ENCODE results near the gene WDR26.

Gene WDR26

GRCh38 chr1:224356685-224357625, 77.6 kb downstream of the WDR26 start, which contains the start of gene CNIH4:
Gene CNIH4 (plus strand): TSS chr1:224356879. CDS start chr1:224356925, 46 bp downstream.
- Histone ChIP-seq H3K36me3 (ENCODE audit: control insufficient read depth in 2 of 2, insufficient read depth in 1 of 2, low read length in 2 of 2) (peaks cover 6 to 19% of the 10 kb centered on the region in 2 experiments; a peak in 2 of 3 replicates), H3K4me3 (ENCODE audit: low read depth, low read length) (peak within 1 kb of the TSS; percentile 98), H3K4me1 (ENCODE audit: control insufficient read depth, insufficient read depth, low read length) (peaks cover 13% of the 10 kb centered on the region; the same call in 1 of the 2 replicates), H3K9me3 (ENCODE audit: control insufficient read depth, insufficient read depth, low read depth, low read length) (no peaks in the 10 kb centered on the region), H3K27ac (ENCODE audit: extremely low read depth, low read depth, low read length) (peak within 1 kb of the TSS; percentile 91)
- POLR2A ChIA-PET: interaction anchor here (0.6 to 1.6 kb wide), 7 partner anchors 10 to 649 kb away, joined by 3 to 5 read pairs (median 4); partner anchors contain the start of genes DEGS1 and WDR26
- CTCF ChIA-PET: interaction anchor here (0.7 to 0.9 kb wide), 4 partner anchors 10 to 106 kb away, joined by 3 to 4 read pairs (median 4); no protein-coding TSS in a partner anchor
- TF ChIP-seq, protein P1, sequence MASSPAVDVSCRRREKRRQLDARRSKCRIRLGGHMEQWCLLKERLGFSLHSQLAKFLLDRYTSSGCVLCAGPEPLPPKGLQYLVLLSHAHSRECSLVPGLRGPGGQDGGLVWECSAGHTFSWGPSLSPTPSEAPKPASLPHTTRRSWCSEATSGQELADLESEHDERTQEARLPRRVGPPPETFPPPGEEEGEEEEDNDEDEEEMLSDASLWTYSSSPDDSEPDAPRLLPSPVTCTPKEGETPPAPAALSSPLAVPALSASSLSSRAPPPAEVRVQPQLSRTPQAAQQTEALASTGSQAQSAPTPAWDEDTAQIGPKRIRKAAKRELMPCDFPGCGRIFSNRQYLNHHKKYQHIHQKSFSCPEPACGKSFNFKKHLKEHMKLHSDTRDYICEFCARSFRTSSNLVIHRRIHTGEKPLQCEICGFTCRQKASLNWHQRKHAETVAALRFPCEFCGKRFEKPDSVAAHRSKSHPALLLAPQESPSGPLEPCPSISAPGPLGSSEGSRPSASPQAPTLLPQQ (tag by site-specific recombination; IDR thresholded peaks at IDR 0.05): peak; percentile 84; the same call in 1 of the 2 replicates
- TF ChIP-seq, protein P2, sequence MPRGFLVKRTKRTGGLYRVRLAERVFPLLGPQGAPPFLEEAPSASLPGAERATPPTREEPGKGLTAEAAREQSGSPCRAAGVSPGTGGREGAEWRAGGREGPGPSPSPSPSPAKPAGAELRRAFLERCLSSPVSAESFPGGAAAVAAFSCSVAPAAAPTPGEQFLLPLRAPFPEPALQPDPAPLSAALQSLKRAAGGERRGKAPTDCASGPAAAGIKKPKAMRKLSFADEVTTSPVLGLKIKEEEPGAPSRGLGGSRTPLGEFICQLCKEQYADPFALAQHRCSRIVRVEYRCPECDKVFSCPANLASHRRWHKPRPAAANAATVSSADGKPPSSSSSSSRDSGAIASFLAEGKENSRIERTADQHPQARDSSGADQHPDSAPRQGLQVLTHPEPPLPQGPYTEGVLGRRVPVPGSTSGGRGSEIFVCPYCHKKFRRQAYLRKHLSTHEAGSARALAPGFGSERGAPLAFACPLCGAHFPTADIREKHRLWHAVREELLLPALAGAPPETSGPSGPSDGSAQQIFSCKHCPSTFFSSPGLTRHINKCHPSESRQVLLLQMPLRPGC (tag by site-specific recombination; IDR thresholded peaks at IDR 0.05): peak; percentile 34; the same call in 1 of the 2 replicates
- TF ChIP-seq ZNF335 (tag by site-specific recombination; conservative IDR thresholded peaks at IDR 0.05) (peak; percentile 99), KLF16 (tag by site-specific recombination; IDR thresholded peaks at IDR 0.05) (peak; percentile 63), ZBTB1 (tag by site-specific recombination; IDR thresholded peaks at IDR 0.05) (no peak), ZBTB48 (tag by site-specific recombination; IDR thresholded peaks at IDR 0.05) (peak; percentile 96), ZNF610 (tag by site-specific recombination; IDR thresholded peaks at IDR 0.05; ENCODE audit: borderline replicate concordance) (peak; percentile 99), REST (tag by site-specific recombination; IDR thresholded peaks at IDR 0.05) (peak; percentile 44; the same call in 1 of the 2 replicates), ZSCAN16 (tag by site-specific recombination; IDR thresholded peaks at IDR 0.05) (peak; percentile 23; the same call in 1 of the 2 replicates), ZNF639 (tag by site-specific recombination; IDR thresholded peaks at IDR 0.05) (0 out of 2 replicates have a peak, but pooled peaks have one; percentile 36), ZNF560 (tag by site-specific recombination; IDR thresholded peaks at IDR 0.05; ENCODE audit: borderline replicate concordance) (no peak), ZNF146 (tag by site-specific recombination; IDR thresholded peaks at IDR 0.05) (peak; percentile 26; the same call in 1 of the 2 replicates), ZBTB21 (tag by site-specific recombination; IDR thresholded peaks at IDR 0.05) (0 out of 2 replicates have a peak, but pooled peaks have one; percentile 25), ZNF121 (tag by site-specific recombination; IDR thresholded peaks at IDR 0.05) (peak; percentile 30), ZNF184 (tag by site-specific recombination; IDR thresholded peaks at IDR 0.05) (peak; percentile 28; the same call in 1 of the 2 replicates), HOXA7 (CRISPR knock-in tag; IDR thresholded peaks at IDR 0.05; ENCODE audit: borderline replicate concordance) (no peak), ZNF223 (tag by site-specific recombination; IDR thresholded peaks at IDR 0.05) (peak; percentile 75), ZBTB20 (tag by site-specific recombination; IDR thresholded peaks at IDR 0.05) (peak; percentile 100), ZNF341 (tag by site-specific recombination; IDR thresholded peaks at IDR 0.05; ENCODE audit: low read depth) (peak; percentile 68), ZNF311 (tag by site-specific recombination; IDR thresholded peaks at IDR 0.05; ENCODE audit: borderline replicate concordance) (no peak), KLF9 (tag by site-specific recombination; IDR thresholded peaks at IDR 0.05; ENCODE audit: low read depth) (peak; percentile 52), ZXDB (tag by site-specific recombination; IDR thresholded peaks at IDR 0.05) (peak; percentile 97), WT1 (tag by site-specific recombination; IDR thresholded peaks at IDR 0.05) (peak; percentile 62; the same call in 1 of the 2 replicates), SP2 (tag by site-specific recombination; IDR thresholded peaks at IDR 0.05) (peak; percentile 76), ZNF501 (tag by site-specific recombination; IDR thresholded peaks at IDR 0.05) (peak; percentile 97), MYNN (tag by site-specific recombination; IDR thresholded peaks at IDR 0.05; ENCODE audit: borderline replicate concordance) (no peak), TCF7L2 (IDR thresholded peaks at IDR 0.05; ENCODE audit: borderline replicate concordance, low read depth, low read length) (peak; percentile 30; the same call in 1 of the 2 replicates), ZFP69B (tag by site-specific recombination; IDR thresholded peaks at IDR 0.05) (no peak; the same call in 1 of the 2 replicates)

Data from HEK293 (cell line).